HG02970 (cell line): Measurements from ENCODE around the gene TMEM258.

Experiments used
- ATAC-seq: cut with Tn5 transposase; IDR thresholded peaks from one replicate; pipeline ENCODE4 v1.9.1; 2021; ENCODE audit warnings: mild to moderate bottlenecking, moderate library complexity, moderate number of reproducible peaks; ENCODE audit not compliant: unreplicated experiment, low FRiP score

The TMEM258 gene

DNA sequence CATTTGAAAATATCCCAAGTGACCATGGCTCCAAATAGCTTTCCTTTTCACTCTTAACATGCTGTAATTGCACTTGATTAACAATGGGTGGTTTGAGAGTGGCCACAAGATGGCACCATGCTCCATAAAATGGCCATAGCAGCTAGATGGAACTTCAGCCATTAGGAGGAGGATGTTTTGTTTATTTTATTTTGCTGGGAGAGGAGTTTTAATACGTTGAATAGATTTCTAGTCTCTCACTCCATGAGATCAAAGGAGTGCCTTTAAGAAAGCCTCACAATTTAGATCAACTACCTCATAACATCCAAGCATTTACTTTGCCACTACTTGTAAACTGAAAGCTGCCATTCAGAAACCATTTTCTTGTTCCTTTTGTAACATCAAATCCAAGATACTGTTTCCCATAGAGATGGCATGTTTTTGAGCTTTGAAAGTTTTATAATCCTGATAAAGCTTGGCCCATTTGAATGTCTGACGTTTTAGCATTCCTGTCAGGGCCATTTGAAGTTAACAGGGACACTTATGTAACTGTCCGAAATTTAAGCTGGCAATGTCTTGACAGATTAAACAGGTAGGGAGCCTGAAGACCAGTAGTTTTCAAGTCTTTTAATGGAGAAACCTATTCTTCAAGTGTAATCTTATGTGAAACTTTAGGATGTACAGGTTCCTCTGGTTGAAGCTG, 5.0 kb upstream of the TMEM258 start:
- ATAC-seq = no peak

DNA sequence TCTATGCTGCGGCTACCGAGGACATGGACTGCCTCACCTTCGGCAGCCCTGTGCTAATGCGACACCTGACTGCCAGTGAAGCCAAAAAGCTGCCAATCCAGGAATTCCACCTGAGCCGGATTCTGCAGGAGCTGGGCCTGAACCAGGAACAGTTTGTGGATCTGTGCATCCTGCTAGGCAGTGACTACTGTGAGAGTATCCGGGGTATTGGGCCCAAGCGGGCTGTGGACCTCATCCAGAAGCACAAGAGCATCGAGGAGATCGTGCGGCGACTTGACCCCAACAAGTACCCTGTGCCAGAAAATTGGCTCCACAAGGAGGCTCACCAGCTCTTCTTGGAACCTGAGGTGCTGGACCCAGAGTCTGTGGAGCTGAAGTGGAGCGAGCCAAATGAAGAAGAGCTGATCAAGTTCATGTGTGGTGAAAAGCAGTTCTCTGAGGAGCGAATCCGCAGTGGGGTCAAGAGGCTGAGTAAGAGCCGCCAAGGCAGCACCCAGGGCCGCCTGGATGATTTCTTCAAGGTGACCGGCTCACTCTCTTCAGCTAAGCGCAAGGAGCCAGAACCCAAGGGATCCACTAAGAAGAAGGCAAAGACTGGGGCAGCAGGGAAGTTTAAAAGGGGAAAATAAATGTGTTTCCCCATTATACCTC, 3.6 kb upstream of the TMEM258 start:
- no peak for ATAC-seq

DNA sequence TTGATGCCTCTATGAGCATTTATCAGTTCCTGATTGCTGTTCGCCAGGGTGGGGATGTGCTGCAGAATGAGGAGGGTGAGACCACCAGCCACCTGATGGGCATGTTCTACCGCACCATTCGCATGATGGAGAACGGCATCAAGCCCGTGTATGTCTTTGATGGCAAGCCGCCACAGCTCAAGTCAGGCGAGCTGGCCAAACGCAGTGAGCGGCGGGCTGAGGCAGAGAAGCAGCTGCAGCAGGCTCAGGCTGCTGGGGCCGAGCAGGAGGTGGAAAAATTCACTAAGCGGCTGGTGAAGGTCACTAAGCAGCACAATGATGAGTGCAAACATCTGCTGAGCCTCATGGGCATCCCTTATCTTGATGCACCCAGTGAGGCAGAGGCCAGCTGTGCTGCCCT, 3.1 kb upstream of the TMEM258 start:
- no peak for ATAC-seq

DNA sequence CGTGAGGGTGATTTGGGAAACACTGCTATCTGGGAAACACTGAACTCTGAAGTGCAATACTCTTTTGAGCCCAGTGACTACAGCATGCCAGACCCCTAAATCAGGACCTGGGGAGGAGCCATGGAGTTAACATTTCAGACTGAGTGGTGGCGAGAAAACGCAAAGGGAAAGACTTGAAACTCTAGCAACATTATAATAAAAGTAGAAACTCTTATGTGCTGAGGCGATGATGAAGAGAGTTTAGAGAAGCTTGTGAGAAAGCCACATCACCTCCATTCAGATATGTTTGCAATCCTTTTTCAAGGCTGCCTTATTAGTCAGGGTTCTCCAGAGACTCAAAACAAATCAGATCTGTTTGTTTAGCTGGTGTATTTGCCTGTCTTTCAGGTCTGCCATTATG, 2.2 kb upstream of the TMEM258 start:
- no peak for ATAC-seq

DNA sequence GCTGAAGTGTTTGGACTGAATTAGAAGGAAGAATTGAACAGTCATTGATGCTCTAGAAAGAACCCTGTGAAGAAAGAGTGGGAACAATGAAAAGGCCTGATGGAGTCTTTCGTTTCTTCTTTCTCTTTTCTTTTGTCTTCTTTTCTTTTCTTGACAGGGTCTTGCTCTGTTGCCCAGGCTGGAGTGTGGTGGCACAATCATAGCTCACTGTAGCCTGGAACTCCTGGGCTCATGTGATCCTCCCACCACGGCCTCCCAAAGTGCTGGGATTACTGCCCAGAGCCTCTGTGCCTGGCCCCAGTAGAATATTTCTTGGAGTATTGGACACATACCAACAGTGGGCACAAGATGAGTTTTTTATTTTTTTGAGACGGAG, 1.4 kb upstream of the TMEM258 start:
- no peak for ATAC-seq

DNA sequence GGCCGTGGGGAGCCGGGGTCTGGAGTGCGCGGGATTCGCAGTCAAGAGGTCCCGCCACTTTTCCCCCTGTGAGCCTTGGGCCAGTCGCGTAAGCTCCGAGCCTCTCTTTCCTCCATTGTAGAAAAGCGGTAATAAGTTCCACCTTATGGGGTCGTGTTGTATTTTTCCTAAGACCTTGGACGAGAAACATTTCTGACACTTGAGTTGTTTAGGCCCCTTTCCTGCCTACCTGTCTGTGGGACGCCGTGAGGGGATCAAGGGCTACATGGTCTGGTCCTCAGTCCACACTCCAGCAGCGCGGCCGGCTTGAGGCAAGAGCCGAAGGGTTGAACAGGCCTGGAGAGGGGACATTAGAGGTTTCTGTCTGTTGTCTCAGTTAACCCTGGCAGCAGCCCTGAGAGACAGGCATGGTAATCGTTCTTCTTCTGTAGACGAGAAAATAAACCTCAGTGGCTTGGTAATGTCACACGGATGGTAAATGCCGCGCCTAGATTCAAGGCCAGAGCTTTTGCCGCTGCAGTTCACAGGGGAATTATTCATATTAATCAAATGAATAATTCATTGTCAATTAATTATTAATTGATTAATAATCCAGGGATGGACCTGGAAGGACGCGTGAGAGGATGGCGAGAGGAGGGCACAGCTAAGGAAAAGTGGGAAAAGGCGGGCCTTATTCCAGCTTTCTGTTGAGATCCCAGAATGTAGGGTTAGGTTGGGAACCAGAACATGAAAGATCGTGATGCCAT, 857 bp upstream of the TMEM258 start:
- no peak for ATAC-seq

DNA sequence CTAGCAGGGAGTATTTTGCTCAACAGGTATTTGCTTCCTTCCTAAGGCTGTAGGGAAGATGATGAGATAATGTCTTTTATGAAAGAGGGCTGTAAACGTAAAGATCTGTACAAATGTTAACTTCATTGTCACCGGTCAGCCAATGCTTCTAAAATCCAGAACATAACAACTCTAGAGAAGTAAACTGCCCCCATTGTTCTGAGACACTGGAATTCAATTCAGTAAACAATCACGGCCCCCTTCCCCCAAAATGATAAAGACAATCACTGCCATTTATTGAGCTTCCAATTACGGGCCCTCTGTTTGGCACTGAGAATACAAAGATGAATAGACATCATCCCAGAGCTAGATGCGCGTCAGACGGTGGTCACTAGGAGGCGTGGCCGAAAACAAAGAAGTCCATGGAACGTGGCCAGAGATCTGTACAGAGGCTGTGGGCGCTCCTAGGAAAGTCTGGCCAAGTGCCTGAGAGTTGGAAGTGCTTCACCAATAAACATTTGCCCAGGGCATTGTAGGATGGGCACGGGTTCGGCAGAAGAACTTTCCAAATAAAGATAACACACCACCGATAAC, 576 bp downstream of the TMEM258 start:
- no peak for ATAC-seq

DNA sequence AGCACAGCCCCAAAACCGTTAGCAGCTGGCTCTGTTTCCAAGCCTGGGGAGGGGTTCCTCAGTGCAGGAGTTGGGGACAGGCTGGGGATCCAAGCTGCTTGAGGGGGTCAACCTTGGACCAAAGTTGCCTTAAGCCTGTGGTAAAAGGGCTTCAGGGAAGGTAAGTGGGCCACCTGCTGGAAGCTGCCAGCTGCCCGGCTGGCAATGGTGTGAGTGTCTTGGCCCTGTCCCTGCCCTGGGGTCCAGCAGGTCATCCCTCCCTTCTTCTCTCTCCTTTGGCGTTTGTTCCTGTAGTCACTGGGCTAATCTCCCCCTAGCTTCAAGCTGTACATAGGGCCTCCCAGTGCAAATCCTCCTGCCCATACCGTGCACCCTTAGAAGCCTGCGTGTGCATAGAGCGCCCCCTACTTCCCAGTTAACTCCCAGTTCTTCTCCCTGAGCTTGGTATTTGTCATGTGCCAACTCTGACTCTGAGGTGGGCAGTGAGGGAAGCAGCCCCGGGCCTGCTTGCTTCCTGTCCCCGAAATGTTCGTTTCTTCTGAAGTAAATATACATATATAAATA, 4.4 kb downstream of the TMEM258 start:
- no peak for ATAC-seq

DNA sequence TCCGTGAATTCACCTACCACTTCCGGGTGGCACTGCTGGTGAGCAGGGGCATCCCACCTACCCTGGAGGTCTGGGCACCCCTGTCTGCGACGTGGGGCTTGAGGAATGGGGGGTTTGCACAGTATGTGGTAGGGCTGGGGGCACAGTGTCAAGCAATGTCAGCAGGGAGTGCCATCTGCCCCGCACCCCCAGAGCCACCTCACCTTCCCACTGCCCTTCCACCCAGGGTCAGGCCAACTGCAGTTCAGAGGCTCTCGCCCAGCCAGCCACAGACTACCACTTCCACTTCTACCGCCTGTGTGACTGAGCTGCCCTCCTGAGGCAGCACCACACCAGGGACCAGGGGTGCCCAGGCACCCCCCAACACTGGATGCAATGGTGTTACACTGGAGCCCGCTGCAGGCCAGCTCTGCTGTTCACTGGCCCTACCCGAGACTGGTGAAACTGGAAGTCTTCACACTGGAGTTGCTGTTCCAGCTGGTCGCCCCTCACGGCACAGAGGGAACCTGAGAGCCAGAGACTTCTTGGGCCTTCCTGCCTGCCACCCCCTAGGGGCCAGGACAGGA, 6.5 kb downstream of the TMEM258 start:
- no peak for ATAC-seq

DNA sequence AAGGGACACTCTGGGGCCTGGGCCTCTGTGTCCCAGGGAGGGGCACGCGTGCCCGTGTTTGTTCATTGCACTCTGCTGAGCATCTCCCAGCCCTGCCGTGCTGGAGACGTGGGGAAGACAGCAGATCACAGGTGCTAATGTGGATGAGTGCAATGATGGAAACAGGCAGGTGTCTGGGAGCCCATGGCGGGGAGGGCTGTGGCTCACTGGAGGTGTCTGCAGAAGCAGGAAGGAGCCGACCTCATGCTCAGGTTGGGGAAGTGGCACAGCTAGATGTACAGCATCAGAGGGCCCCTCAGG, 7.9 kb downstream of the TMEM258 start:
- no peak for ATAC-seq

DNA sequence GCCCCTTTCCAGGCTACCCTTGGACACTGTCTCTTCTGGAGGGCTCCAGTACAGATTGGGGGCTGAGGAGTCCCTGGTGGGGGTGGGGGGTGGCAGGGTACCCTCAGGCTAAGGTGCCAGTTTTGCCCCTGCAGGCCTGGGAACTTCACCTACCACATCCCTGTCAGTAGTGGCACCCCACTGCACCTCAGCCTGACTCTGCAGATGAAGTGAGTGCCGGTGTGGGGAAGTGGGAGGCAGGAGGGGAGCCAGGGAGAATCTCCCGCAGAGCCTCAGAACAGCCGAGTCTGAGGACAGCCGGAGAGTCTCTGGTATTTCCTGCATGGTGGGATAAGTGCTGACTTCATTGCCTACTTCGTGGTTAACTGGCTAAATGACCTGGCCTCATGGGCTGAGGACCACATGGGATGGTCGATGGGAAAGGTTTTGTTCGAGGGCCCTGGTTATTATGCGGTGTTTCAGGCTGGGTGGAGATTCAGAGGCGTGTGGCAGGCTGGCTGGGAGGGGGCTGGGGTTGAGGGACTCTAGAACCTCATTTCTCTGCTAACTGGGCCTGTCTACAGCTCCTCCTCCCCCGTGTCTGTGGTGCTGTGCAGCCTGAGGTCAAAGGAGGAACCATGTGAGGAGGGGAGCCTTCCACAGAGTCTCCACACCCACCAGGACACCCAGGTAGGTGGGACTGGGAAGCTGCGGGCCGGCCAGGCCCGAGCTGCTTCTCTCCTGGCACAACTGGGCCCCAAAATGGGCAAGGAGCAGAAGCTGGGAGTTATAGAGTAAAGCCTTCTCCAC, 8.5 kb downstream of the TMEM258 start:
- no peak for ATAC-seq

DNA sequence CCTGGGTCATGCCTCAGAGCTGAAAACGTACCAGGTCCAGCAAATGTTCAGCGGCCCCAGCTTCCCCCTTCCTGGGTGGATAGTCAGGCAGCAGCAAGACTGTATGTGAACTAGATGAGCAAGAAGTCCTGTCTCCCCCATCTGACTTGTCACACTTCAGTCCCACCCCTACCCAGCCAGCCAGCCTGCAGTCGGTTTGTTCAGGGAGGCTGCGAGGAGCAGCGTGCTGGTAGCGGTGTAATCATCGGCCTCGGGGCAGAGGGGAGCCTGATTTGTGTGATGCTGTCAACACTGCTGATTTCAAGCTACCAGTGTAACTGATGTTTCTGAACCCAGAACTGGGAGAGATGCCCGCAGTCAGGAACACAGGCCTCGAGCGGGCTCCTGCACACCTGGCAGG, 9.6 kb downstream of the TMEM258 start:
- no peak for ATAC-seq

DNA sequence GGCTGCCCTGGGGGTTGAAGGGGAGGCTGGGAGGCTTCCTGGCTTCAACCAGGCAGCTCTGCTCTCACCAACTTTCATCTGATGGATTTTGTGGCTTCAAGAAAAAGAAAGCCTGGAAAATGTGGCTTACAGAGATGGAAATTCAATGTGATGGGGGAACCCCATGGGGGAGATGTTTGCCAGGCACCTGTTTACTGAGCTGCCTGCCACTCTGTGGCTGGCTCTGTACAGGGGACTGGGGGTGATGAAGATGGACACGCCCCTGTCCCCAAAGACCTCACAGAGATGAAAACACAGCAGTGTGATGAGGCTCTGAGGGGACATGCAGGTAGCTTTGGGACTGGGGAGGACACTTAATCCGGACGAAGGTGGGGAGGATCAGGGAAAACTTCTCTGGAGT, 10.1 kb downstream of the TMEM258 start:
- ATAC-seq = no peak

DNA sequence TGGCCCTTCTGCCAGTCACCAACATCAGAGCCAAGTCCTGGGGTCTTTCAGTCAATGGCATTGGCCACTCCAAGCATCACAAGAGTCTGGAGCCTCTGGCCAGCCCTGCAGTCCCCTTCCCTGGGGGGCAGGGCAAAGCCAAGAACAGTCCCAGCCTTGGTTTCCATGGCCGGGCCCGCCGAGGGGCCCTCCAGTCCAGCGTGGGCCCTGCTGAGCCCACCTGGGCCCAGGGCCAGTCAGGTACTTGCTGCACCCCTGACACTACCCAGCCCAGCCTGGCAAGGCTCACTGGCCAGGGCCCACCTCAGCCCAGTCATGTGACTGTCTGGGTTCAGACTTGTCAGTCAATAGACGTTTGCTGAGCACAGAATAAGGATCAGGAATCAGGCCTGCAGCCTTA, 10.8 kb downstream of the TMEM258 start:
- ATAC-seq = no peak

DNA sequence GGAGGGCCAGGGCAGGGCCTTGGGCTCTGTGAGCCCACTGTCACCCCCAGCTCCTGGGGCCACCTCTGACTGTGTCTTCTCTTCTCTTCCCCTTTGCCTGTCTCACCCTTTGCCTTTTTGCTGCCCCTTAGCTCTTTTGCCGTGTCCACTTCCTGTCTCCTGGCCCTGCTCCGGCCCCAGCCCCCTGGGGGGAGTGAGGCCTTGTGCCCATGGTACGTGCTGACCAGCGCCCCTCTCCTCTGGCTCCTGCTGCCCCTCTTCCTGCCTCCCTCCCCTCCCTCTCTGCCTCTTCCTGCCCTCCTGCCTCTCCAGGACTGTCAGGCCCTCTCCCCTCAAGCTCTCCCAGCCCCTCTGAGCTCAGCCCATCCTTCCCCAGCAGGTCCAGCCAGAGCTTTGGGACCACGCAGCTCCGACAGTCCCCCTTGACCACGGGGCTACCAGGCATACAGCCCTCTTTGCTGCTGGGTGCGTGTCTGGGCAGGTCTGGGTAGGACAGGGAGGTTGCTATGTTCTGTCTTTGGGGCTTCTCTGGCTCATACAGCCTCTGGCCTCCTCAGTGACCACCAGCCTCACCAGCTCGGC, 11.7 kb downstream of the TMEM258 start:
- ATAC-seq = no peak

DNA sequence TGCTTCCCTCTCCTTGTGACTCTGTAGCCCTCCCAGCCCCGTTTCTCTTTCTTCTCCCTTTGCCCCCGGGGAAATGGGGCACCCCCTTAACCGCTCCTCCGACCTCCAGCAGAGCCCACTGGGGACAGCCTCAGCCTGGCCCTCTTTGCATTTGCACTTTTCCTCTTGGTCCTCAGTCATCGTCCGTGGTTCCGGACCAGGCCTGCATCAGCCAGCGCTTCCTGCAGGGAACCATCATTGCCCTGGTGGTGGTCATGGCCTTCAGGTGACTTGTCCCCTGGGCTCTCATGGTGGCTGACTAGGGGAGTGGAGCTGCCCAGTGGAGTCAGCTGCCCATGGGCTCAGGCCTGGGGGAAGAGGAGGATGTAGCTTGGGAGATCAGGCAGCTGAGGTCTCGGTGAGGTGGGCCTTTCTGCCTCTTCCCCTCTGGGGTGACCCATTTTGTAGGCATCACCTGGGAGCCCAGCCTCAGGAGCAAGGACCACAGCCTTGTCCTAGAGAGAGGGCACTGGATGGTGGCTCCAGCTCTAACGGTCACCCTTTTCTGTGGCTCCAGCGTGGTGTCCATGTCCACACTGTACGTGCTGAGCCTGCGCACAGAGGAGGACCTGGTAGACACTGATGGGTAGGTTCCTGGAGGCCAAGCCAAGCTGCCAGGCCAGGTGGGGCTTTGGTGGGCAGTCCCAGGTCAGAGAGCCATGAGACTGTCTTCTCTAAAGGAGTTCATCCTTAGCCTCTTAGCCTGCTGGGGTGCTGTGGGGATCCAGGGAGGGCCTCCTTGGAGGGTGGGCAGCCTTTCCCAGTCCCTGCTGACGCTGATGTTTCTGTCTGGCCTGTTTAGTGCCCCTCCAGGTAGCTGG, 12.5 kb downstream of the TMEM258 start:
- ATAC-seq = no peak

DNA sequence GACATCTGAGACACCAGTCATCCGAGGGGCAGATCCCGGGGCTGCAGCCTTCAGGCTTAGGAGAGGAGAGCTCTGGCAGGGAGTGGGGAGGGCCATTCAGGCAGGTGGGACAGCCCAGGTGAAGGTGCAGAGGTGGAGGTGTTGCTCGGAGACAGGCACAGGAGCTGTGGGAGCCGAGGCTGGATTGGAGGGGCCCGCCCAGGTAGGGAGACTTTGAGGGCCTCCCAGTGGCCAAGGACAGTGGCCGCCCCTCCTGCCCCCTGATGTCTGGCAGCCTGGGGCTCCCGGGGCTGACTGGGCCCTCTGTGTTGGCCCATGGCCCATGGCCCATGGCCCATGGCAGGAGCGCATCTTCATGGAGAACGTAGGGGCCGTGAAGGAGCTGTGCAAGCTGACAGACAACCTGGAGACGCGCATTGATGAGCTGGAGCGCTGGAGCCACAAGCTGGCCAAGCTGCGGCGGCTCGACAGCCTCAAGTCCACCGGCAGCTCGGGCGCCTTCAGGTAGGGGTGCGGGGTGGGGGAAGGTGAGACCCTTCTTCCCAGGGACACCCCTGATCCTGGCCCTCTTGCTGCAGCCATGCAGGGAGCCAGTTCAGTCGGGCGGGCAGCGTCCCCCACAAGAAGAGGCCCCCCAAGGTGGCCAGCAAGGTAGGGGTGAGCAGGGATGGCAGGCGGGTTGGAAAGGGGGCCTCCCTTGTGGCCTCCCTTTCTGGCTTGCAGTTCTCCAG, 13.3 kb downstream of the TMEM258 start:
- ATAC-seq = no peak

DNA sequence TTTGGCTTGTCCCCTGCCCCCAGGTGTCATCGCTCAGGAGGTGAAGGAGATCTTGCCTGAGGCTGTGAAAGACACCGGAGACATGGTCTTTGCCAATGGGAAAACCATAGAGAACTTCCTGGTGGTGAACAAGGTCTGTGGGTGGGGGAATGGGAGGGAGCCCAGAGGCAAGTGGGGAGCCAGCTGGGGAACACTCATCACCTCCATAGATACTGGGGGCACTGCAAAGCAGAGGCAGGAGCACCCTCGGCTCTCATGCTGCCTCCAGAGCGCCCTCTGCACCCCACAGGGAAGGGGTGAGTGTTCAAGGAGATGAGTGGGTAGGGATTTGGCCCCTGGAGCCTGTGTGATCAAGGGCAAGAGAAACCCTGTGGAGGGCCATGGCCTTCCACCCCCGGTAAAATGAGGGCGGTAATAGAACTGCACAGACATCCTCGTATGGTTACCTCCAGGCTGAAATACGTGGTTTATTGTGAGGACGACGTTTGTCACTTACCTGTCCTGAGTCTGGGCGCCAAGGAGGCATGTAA, 14.0 kb downstream of the TMEM258 start:
- no peak for ATAC-seq
